OCI-LY7 (cell line): ENCODE results near the gene SYT15.
"Not testable (repeated sequence)": the region's sequence is repeated elsewhere in the genome, so short reads cannot be mapped to it uniquely, and the experiment has no call there.

Experiments
- CTCF ChIP-seq: fragments of 200-600 bp; sonication (generic); conservative IDR thresholded peaks from 2 replicates; pipeline ENCODE4 v1.5.1; 2014; ENCODE audit warnings: mild to moderate bottlenecking, antibody characterized with exemption, low read length, moderate library complexity, mixed read lengths
- EZH2phosphoT487 ChIP-seq: fragments of 200-600 bp; sonication (generic); IDR thresholded peaks from 2 replicates; pipeline ENCODE4 v1.6.1; 2018; ENCODE audit warnings: low read depth, borderline replicate concordance, mild to moderate bottlenecking, mixed run types, antibody characterized with exemption, low read length, moderate library complexity, mixed read lengths

- TF ChIP-seq CTCF, EZH2phosphoT487: not testable (repeated sequence)
These were observed 14.4 kb downstream of the SYT15 start for GRCh38 chr10:46593307-46593706.
